NCI-H82 treated with DMSO at 0.1 percent for 48 hours (cell line): ENCODE data around the gene IFT22.
"Not testable (repeated sequence)": the region's sequence is repeated elsewhere in the genome, so short reads cannot be mapped to it uniquely, and the experiment has no call there.

Source experiments
- DNase-seq: peaks from one replicate; lab custom pipeline; 2025; ENCODE audit not compliant: unreplicated experiment; lab: John Stamatoyannopoulos, UW

Gene IFT22

DNA sequence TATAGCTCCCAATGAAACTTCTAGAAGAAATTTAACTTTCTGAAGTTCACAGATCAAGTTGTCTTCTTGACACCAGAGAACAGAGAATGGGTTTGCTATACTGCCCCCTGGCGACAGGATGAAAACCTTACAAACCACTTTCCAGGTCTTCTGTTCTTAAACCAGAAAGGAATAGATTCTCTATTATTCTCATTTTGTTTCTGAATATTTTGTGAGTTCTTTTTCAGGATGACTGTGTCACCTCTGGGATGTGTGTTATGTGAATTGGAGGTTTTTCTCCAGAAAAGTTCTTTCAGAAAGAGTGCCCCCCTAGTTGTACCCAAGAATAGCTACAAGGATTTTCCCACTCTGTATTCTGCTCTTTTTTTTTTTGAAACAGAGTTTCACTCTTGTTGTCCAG lies 6.3 kb downstream of the IFT22 start:
- DNase-seq: no peak

GRCh38 chr7:101308245-101309085 lies 13.1 kb downstream of the IFT22 start:
- DNase-seq: peak; percentile 26

GRCh38 chr7:101306307-101306706 lies 15.3 kb downstream of the IFT22 start:
- DNase-seq: no peak

DNA sequence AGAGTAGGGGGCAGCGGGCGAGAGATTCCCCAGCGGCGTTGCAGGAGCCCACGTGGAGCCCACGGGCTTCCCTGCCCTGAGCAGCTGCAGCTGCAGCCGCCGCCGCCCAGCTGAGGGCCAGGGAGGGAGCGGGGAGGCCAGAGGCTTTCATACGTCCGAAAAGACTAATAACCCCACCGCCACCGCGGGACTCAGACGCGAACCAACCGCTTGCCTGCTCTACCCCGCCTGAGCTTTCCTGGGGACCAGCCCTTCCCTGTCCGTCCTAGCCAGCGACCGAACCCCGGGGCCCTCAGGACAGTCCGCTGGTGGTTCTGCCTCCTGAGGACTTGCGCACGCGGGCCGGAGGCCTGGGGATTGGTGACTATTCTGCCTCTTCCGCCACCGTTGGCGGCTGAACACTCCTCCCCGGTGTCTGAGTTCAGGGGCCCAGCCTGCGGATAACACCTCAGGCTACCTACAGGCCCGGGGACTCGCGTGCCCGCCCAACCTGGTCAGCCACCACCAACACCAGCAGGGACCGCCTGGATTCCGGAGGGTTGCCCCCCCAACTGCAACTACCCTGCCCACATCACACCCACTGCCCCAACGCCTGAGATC lies 18.4 kb downstream of the IFT22 start:
- DNase-seq: no peak

GRCh38 chr7:101302641-101303101 lies 18.9 kb downstream of the IFT22 start:
- no peak for DNase-seq

DNA sequence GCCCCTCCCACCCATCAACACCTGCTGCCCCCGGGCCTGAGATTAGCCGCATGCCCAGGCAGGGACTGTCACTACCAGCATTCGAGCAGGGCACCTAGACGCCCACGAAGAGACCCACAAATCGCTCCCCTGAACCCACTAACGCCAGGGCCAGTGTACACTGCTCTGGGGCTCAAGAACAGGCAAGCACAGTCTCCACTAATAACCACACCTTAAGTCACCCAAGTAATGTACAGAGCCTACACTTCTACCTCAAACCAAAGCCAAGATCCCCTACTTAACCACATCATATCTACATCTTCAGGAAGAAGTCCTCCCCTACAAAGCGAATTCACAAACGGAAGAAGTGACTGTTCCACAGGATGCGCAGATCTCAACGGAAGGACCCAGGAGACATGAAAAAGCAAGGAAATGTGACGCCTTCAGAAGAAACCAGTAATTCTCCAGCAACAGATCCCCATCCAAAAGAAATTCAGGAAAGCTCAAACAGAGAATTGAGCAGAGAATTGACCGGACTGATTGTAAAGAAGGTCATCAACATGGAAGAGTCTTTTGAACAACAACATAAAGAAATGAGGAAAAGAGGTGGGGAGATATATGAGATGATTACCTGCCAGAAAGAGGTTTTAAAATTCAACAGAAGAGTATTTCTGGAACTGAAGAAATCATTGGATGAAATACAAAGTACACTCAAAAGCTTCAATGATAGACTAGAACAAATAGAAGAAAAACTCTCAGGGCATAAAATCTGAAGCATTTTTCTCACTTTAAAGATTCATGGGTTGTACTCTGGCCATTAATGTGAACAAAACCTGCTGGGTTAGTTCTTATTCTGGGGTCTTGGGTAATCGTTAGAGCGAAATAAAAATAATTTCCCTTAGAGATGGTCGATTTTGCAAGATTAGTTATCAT lies 20.9 kb downstream of the IFT22 start:
- DNase-seq: no peak

DNA sequence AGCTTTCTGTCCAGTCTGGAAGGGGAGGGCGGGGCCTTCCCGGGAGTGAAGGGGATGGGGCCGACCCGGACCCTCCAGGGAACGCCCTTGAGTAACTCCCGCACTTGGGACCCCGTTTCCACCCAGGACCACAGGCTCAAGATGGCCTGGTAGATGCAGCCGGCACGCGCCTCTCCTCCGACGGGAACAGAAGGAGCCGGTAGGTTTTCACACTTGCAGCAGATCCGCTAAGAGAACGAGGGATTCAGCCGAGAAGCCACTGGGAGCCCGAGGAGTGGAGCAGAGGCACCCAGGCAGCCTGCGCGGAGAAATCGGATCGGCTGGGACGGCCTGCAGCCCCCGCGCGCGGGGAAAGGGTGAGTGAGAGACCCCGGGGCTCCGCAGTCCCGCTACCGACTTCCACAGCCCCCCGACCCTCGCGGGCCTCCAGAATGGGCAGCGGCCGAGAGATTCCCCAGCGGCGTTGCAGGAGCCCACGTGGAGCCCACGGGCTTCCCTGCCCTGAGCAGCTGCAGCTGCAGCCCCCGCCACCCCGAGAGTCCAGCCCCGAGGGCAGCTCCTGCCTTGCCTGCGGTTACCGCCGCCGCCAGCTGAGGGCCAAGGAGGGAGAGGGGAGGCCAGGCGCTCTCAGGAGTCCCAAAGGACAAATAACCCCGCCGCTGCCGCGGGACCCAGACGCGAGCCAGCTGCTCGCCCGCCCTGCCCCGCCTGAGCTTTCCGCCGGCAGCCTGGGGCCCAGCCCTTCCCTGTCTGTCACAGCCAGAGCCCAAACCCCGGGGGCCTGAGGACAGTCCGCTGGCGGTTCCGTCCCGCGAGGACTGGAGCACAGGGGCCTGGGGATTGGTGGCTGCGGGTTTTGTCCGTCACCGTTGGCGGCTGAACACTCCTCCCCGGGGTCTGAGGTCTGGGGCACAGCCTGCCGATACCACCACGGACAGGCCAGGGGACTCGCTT lies 21.8 kb downstream of the IFT22 start:
- DNase-seq: no peak

DNA sequence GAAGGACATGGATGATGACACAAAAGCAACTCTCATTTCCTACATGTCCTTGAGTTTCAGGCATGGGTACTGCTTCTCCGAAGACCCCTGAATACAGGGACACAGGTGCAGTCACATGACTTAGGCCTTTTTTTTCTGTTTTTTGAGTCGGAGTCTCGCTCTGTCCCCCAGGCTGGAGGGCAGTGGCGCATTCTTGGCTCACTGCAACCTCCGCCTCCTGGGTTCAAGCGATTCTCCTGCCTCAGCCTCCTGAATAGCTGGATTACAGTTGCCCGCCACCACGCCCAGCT lies 26.8 kb downstream of the IFT22 start:
- DNase-seq: no peak

DNA sequence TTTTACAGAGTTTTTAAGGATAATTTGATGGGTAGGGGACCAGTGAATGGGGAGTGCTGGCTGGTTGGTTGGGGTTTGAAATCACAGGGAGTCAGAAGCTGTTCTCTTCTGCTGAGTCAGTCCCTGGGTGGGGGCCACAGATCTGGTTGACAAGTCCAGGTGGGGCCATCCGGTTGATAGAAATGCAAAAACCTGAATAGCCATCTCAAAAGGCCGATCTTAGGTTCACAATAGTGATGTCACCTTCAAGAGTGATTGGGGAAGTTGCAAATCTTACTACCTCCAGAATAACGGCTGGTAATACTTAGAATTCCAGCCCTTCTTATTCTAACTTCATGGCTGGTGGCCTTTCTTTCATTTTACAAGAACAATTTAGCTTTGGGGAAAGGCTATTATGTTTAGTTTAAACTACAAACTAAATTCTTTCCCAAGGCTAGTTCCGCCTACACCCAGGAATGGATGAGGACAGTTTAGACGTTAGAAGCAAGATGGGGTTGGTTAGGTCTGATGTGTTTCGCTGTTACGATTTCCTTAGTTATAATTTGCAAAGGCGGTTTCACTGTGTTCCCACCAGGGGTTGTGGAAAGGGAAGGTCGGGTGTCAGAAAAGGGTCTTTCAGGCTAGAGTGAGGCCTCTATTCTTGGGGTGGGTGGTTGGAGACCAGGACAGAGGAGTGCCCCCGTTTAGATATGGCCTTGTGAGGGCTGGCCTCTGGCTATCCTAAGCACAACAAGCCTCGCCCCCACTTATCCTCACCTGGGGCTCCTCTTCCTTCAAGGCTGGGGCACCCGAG lies 27.4 kb downstream of the IFT22 start:
- DNase-seq: no peak

GRCh38 chr7:101293069-101294021 lies 28.3 kb downstream of the IFT22 start:
- DNase-seq: not testable (repeated sequence)

GRCh38 chr7:101292566-101292965 lies 29.0 kb downstream of the IFT22 start:
- DNase-seq: not testable (repeated sequence)

- peak; percentile 7 for DNase-seq
Measured at GRCh38 chr7:101290186-101291037, 31.2 kb downstream of the IFT22 start.

GRCh38 chr7:101289687-101290086 lies 31.9 kb downstream of the IFT22 start:
- not testable (repeated sequence) for DNase-seq

GRCh38 chr7:101288439-101288838 lies 33.2 kb downstream of the IFT22 start:
- no peak for DNase-seq

GRCh38 chr7:101287032-101287431 lies 34.6 kb downstream of the IFT22 start:
- DNase-seq: no peak

DNA sequence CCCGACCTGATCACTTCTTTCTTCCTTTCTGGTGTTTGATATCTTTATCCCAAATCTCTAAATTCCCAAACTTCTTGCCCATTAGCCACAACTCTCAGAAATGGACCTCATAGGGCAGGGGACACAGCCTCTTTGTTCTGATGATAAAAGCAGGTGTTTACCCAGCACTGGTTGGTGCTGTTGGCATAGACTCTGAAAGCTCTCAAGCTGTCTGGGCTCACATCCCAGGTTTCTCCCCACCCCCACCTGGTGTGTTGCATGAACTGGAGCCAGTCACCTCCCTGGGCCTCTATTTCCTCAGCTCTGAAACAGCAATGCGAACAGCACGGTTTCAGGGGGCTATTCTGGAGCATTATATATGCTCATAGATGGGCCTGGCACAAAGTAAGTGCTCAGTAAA lies 35.7 kb downstream of the IFT22 start:
- DNase-seq: not testable (repeated sequence)

GRCh38 chr7:101285171-101285570 lies 36.4 kb downstream of the IFT22 start:
- no peak for DNase-seq

DNA sequence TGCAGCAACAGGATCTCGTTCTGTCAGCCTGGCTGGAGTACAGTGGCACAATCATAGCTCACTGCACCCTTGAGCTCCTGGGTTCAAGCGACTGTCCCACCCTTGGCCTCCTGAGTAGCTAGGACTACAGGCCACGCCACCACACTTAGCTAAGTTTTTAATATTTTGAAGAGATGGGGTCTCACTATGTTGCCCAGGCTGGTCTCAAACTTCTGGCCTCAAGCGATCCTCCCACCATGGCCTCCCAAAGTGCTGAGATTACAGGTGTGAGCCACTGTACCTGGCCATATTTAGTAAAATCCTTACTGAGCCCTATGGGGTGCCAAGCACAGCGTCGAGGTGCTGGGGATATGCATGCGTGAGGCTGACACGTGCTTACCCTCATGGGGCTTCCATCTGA lies 40.7 kb downstream of the IFT22 start:
- not testable (repeated sequence) for DNase-seq
